ENCODE measurements around the gene NCOR1.

NCOR1 gene

DNA sequence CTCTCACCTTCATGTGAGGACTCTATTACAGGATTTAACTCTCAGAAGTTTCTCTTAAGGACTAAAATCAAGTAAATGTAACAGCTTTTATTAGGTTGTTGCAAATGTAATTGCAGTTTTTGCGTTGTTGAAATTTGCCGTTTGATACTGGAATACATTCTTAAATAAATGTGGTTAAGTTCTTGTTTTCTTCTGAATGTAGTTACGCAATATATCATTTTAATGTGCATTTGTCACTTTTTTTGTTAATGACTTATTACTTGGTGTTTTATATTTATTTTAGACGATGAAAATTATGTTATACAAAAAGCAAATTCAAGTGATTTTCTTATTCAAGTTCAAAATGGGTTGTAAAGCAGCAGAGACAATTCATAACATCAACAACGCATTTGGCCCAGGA is 139.4 kb downstream of the NCOR1 start:
- H3K4me3 ChIP-seq (ENCODE audit: low read depth, low read length): no peak overlapping the region
- in situ Hi-C loops (cut with HindIII; ENCODE audit: low sequenced_read_pairs): no loop called here
- TF ChIP-seq, protein P1, sequence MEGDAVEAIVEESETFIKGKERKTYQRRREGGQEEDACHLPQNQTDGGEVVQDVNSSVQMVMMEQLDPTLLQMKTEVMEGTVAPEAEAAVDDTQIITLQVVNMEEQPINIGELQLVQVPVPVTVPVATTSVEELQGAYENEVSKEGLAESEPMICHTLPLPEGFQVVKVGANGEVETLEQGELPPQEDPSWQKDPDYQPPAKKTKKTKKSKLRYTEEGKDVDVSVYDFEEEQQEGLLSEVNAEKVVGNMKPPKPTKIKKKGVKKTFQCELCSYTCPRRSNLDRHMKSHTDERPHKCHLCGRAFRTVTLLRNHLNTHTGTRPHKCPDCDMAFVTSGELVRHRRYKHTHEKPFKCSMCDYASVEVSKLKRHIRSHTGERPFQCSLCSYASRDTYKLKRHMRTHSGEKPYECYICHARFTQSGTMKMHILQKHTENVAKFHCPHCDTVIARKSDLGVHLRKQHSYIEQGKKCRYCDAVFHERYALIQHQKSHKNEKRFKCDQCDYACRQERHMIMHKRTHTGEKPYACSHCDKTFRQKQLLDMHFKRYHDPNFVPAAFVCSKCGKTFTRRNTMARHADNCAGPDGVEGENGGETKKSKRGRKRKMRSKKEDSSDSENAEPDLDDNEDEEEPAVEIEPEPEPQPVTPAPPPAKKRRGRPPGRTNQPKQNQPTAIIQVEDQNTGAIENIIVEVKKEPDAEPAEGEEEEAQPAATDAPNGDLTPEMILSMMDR (IDR thresholded peaks at IDR 0.05; ENCODE audit: low read depth, low read length): no peak
- no peak for DNase-seq (ENCODE audit: low read depth, low spot score)

DNA sequence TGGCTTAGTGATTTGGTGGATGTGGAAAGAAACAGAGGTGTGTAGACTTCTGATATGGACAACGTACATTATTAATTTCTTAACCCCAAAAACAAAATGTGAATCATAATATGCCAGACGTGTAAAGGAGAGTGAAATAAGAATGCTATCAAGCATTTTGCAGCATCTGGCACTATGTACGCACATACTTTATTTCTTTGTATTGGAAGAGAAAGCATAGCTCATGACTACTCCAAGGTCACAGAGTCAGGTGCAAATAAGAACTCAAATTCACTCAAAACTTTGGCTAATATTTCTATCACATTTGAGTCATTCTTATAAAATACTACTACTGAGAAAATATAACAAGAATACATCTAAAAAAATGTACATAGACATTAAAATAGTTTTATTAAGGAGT is 140.9 kb downstream of the NCOR1 start:
- no peak overlapping the region for H3K4me3 ChIP-seq (ENCODE audit: low read depth, low read length)
- no peak for DNase-seq (ENCODE audit: low read depth, low spot score)
- in situ Hi-C loops (cut with HindIII; ENCODE audit: low sequenced_read_pairs): no loop called here
- TF ChIP-seq, protein P1 (IDR thresholded peaks at IDR 0.05; ENCODE audit: low read depth, low read length): no peak

DNA sequence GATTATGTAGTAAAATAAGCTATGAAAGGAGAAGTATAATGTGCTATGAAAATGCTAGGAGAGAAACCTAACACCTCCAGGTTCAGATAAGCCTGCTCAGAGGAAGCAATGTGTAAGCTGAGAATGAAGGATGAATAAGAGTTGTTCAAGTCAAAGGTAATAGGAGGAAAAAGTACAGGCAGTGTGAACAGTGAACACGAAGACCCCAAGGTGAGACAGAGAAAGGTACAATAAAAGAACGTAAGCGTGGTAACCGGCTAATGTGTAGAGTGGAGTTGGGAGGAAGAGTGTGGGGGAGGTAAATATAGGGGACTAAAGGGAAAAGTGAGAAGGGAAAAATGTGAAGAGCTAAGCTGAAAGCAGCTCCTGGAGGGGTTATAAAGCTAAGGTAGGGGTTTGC is 141.5 kb downstream of the NCOR1 start:
- in situ Hi-C loops (cut with HindIII; ENCODE audit: low sequenced_read_pairs): no loop called here
- DNase-seq (ENCODE audit: low read depth, low spot score): no peak
- no peak overlapping the region for H3K4me3 ChIP-seq (ENCODE audit: low read depth, low read length)
- TF ChIP-seq, protein P1 (IDR thresholded peaks at IDR 0.05; ENCODE audit: low read depth, low read length): no peak

DNA sequence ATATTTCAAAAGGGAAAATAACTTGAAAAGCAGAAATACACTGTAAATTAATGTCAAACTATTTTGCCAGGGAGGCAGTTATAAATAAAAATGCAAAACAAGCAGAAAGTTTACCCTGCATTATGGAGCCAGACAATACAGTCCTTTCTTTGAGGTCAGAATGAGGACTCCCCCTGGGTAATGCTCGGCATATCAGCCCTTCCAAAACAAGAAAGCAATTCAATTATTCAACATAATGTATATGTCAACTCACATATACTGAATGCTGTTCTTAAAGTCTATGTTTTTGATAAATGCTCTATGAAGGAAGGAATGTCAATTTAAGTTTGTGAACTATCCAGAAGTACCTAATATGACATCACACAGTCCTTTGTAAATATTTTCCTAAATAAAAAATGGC is 143.3 kb downstream of the NCOR1 start:
- in situ Hi-C loops (cut with HindIII; ENCODE audit: low sequenced_read_pairs): no loop called here
- TF ChIP-seq, protein P1 (IDR thresholded peaks at IDR 0.05; ENCODE audit: low read depth, low read length): no peak

DNA sequence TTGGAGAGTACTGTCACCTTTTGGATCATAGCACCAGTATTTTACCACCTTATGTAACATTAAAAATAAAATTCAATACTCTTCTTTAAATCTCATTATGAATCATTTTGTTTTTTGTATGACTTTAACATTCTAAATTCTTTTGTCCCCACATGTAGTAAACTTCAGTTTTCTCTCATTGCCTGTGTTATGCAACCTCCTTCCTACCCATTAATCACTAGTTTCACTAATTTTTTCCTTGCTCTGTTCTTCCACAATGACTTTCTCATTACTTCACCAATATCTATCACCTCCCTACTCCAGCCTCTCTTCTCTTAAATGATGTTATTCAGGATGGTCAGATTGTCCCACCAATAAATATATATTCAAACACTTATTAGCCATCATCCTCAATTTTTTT is 147.0 kb downstream of the NCOR1 start:
- no peak overlapping the region for H3K4me3 ChIP-seq (ENCODE audit: low read depth, low read length)
- no peak for DNase-seq (ENCODE audit: low read depth, low spot score)
- in situ Hi-C loops (cut with HindIII; ENCODE audit: low sequenced_read_pairs): no loop called here
- TF ChIP-seq, protein P1 (IDR thresholded peaks at IDR 0.05; ENCODE audit: low read depth, low read length): no peak

More for the DNA sequence above, 143.3 kb downstream of the NCOR1 start:
- DNase-seq (ENCODE audit: low read depth, low spot score): no peak
- H3K4me3 ChIP-seq (ENCODE audit: low read depth, low read length): no peak overlapping the region

DNA sequence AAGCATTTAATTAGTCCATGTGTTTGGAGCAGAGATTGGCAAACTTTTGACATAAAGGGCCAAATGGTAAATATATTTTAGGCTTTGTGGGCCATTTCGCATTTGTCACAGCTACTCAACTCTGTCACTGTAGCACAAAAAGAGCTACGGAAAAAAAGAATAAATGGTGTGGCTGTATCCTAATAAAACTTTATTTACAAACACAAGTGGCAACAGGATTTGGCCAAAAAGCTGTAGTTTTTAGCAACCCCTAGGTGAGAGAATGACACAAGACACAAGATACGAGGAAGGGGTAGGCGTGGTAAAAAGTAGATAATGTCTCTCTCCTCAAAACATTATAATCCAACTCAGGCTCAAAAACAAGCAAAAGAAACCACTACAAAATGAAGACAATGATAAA is 149.2 kb downstream of the NCOR1 start:
- DNase-seq (ENCODE audit: low read depth, low spot score): no peak

More for the DNA sequence above, 149.2 kb downstream of the NCOR1 start:
- in situ Hi-C loops (cut with HindIII; ENCODE audit: low sequenced_read_pairs): no loop called here
- TF ChIP-seq, protein P1 (IDR thresholded peaks at IDR 0.05; ENCODE audit: low read depth, low read length): no peak
- H3K4me3 ChIP-seq (ENCODE audit: low read depth, low read length): no peak overlapping the region

Measured in astrocyte of the spinal cord (primary cell).